Heart left ventricle (tissue), 13 donors: Measurements from ENCODE around the gene ABCB10.

Source experiments
- POLR2A ChIP-seq, 2 donors: fragments of 450-650 bp; IDR thresholded peaks; one replicate each; pipeline ENCODE4 v1.6.1; 2017; ENCODE audit warnings: antibody characterized with exemption in 2 of 2, mild to moderate bottlenecking in 2 of 2, moderate library complexity in 2 of 2
- TF ChIP-seq, protein P1 (sequence below), 12 donors: fragments of 200-600 bp; sonication (generic) in 4 of 12; IDR thresholded peaks; one replicate each; pipeline versions ENCODE4 v1.5.0 to v1.8.0; 2018 to 2022; ENCODE audit warnings: antibody characterized with exemption in 12 of 12, mild to moderate bottlenecking in 5 of 12
- donor health status: ischemic (EF 13 %, LVEDD 7.1; RV severe dilation, severe dysfunction).
- donor health status: DM: no; HTN: yes; CAD: no.
- donor health status: DM: no; HTN: no; CAD: no.
- donor health status: ischemic (EF 25% LVEDD 6.9; RV normal size, moderate dysfunction).
- donor health status: ischemic (EF 25% LVEDD 5.7; RV mildly dilated, moderate dysfunction).
- donor health status: ischemic (EF 35%, LVEDD 5.7; RV mildly dilated, moderate dysfunction).
- donor health status: nonischemic (EF 11% LVEDD 7.7; RV severe dilation, severe dysfunction).
- donor health status: DM: yes; HTN: yes; CAD: no.
- donor health status: PGD.
- donor health status: ischemic (EF 29% LVEDD 5.4; RV normal size, mild dysfunction).
- donor health status: nonischemic (EF 23%, LVEDD 6.1; RV moderate dilation, normal function).

- TF ChIP-seq, protein P1, sequence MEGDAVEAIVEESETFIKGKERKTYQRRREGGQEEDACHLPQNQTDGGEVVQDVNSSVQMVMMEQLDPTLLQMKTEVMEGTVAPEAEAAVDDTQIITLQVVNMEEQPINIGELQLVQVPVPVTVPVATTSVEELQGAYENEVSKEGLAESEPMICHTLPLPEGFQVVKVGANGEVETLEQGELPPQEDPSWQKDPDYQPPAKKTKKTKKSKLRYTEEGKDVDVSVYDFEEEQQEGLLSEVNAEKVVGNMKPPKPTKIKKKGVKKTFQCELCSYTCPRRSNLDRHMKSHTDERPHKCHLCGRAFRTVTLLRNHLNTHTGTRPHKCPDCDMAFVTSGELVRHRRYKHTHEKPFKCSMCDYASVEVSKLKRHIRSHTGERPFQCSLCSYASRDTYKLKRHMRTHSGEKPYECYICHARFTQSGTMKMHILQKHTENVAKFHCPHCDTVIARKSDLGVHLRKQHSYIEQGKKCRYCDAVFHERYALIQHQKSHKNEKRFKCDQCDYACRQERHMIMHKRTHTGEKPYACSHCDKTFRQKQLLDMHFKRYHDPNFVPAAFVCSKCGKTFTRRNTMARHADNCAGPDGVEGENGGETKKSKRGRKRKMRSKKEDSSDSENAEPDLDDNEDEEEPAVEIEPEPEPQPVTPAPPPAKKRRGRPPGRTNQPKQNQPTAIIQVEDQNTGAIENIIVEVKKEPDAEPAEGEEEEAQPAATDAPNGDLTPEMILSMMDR (IDR thresholded peaks at IDR 0.05), result no peak
- TF ChIP-seq POLR2A (IDR thresholded peaks at IDR 0.05), result no peak
Measured at GRCh38 chr1:229509576-229509975, 48.9 kb downstream of the ABCB10 start.
